ENCODE data around the gene CEP192.

The CEP192 gene

GRCh38 chr18:12947285-12948049 lies 43.7 kb upstream of the CEP192 start, which contains the start of gene SEH1L (continued):
- TF ChIP-seq IKZF3 (tag by site-specific recombination; IDR thresholded peaks at IDR 0.05) (0 out of 2 replicates have a peak, but pooled peaks have one; percentile 2), ZNF521 (tag by site-specific recombination; IDR thresholded peaks at IDR 0.05) (no peak), ZBTB49 (tag by site-specific recombination; IDR thresholded peaks at IDR 0.05; ENCODE audit: low read depth) (no peak), ZNF580 (tag by site-specific recombination; IDR thresholded peaks at IDR 0.05) (0 out of 2 replicates have a peak, but pooled peaks have one; percentile 19), FEZF1 (tag by site-specific recombination; IDR thresholded peaks at IDR 0.05) (no peak), ZNF423 (tag by site-specific recombination; IDR thresholded peaks at IDR 0.05) (no peak), ZNF18 (tag by site-specific recombination; IDR thresholded peaks at IDR 0.05) (no peak), ZNF777 (tag by site-specific recombination; IDR thresholded peaks at IDR 0.05; ENCODE audit: borderline replicate concordance) (peak; percentile 73), SP7 (tag by site-specific recombination; IDR thresholded peaks at IDR 0.05) (peak; percentile 44; the same call in 1 of the 2 replicates), KLF16 (tag by site-specific recombination; IDR thresholded peaks at IDR 0.05) (0 out of 2 replicates have a peak, but pooled peaks have one; percentile 7), ZNF391 (tag by site-specific recombination; IDR thresholded peaks at IDR 0.05; ENCODE audit: borderline replicate concordance, low read depth) (0 out of 2 replicates have a peak, but pooled peaks have one; percentile 30), ZNF248 (tag by site-specific recombination; IDR thresholded peaks at IDR 0.05) (no peak), ZSCAN4 (tag by site-specific recombination; IDR thresholded peaks at IDR 0.05) (no peak), ZBTB10 (tag by site-specific recombination; IDR thresholded peaks at IDR 0.05) (0 out of 2 replicates have a peak, but pooled peaks have one; percentile 24), ZNF366 (tag by site-specific recombination; conservative IDR thresholded peaks at IDR 0.05) (0 out of 2 replicates have a peak, but pooled peaks have one; percentile 59), ZNF837 (tag by site-specific recombination; IDR thresholded peaks at IDR 0.05) (no peak), ZNF362 (tag by site-specific recombination; IDR thresholded peaks at IDR 0.05) (no peak), ZNF48 (tag by site-specific recombination; IDR thresholded peaks at IDR 0.05) (no peak), KLF8 (tag by site-specific recombination; IDR thresholded peaks at IDR 0.05) (0 out of 2 replicates have a peak, but pooled peaks have one; percentile 2), ZNF416 (tag by site-specific recombination; IDR thresholded peaks at IDR 0.05) (no peak), EGR2 (tag by site-specific recombination; IDR thresholded peaks at IDR 0.05; ENCODE audit: low read depth) (peak; percentile 85), ZFP37 (tag by site-specific recombination; IDR thresholded peaks at IDR 0.05) (peak; percentile 86; the same call in 1 of the 2 replicates), ZNF514 (tag by site-specific recombination; IDR thresholded peaks at IDR 0.05) (no peak), ZSCAN16 (tag by site-specific recombination; IDR thresholded peaks at IDR 0.05) (no peak), ZNF302 (tag by site-specific recombination; IDR thresholded peaks at IDR 0.05; ENCODE audit: low read depth) (no peak), ZNF223 (tag by site-specific recombination; IDR thresholded peaks at IDR 0.05) (no peak), ZNF664 (tag by site-specific recombination; IDR thresholded peaks at IDR 0.05) (no peak), ZNF704 (tag by site-specific recombination; IDR thresholded peaks at IDR 0.05) (no peak), ZFHX2 (tag by site-specific recombination; conservative IDR thresholded peaks at IDR 0.05) (peak; percentile 97; the same call in 1 of the 2 replicates)
